HCT116 (cell line): ENCODE data around the gene SLC6A19. TPM values are rescaled to one million over a fixed set of nuclear protein-coding genes. Genes with fewer than 3 reads are reported as not detected.

Experiments
- ATAC-seq: fragments of 200-7000 bp; cut with Tn5 transposase; 2 replicates; pipeline ENCODE4 v1.9.1; 2020; ENCODE audit warnings: mild to moderate bottlenecking, moderate library complexity
- BruUV-seq: library from RNA; stranded (reverse); fragments of 400-500 nt; replicated peaks from 2 replicates; lab custom pipeline; 2021; lab: Mats Ljungman, UMichigan
- CTCF ChIA-PET: fragments of 300-600 bp; sonication (Branson Sonifier 250); formaldehyde crosslinking; loops from one replicate; lab custom pipeline; 2021; ENCODE audit warnings: antibody characterized with exemption; lab: Charles Lee
- POLR2A ChIA-PET: fragments of 300-600, 350-600 bp; sonication (Branson Sonifier 250); formaldehyde crosslinking; loops from one replicate; lab custom pipeline; 2021; ENCODE audit warnings: antibody characterized with exemption; lab: Charles Lee
- RAD21 ChIA-PET, 2 experiments: fragments of 300-600 bp; sonication (Branson Sonifier 250); formaldehyde crosslinking; loops; one replicate each; lab custom pipeline; 2023; ENCODE audit warnings: low total read pairs in 2 of 2; ENCODE audit not compliant: uncharacterized antibody in 2 of 2, unreplicated experiment in 2 of 2, low non-redundant PET in 1 of 2; lab: Charles Lee
- DNase-seq: peaks from one replicate; pipeline ENCODE4 v3.0.0-alpha.2; 2010; ENCODE audit warnings: low read depth, low spot score
- H2AFZ ChIP-seq: fragments of 200-600 bp; shearing (Covaris generic), sonication (generic); 2 replicates; pipeline ENCODE4 v1.6.1; 2017; ENCODE audit warnings: low read depth, mixed run types, mixed read lengths, antibody characterized with exemption, low read length; ENCODE audit not compliant: poor library complexity, severe bottlenecking
- H3K27ac ChIP-seq: 2 replicates; pipeline ENCODE4 v1.5.1; 2012; ENCODE audit warnings: low read depth, low read length
- H3K27me3 ChIP-seq: fragments of 200-600 bp; sonication (generic); 2 replicates; pipeline ENCODE4 v1.6.1; 2016; ENCODE audit warnings: mixed run types, low read length, mixed read lengths; ENCODE audit not compliant: insufficient read depth
- H3K36me3 ChIP-seq, 2 experiments: fragments of 200-500 bp in 1 of 2; fragments of 200-600 bp in 1 of 2; sonication (Bioruptor generic) in 1 of 2; sonication (generic) in 1 of 2; 2 replicates each; pipeline versions ENCODE4 v1.5.1 to v1.6.1; 2014 to 2016; ENCODE audit warnings: low read length in 2 of 2, inconsistent platforms in 1 of 2, mixed read lengths in 1 of 2, mixed run types in 1 of 2; ENCODE audit not compliant: insufficient read depth in 2 of 2, control insufficient read depth in 1 of 2
- H3K4me1 ChIP-seq, 2 experiments: fragments of 200-600 bp in 1 of 2; sonication (generic) in 1 of 2; 2 replicates each; pipeline versions ENCODE4 v1.5.1 to v1.6.1; 2012 to 2017; ENCODE audit warnings: low read length in 2 of 2, inconsistent platforms in 1 of 2, mild to moderate bottlenecking in 1 of 2, mixed read lengths in 1 of 2, mixed run types in 1 of 2, moderate library complexity in 1 of 2; ENCODE audit not compliant: insufficient read depth in 2 of 2, control insufficient read depth in 1 of 2
- H3K4me2 ChIP-seq: fragments of 200-600 bp; sonication (generic); 2 replicates; pipeline ENCODE4 v1.6.1; 2017; ENCODE audit warnings: mixed run types, low read length, mixed read lengths
- H3K4me3 ChIP-seq, 2 experiments: fragments of 200-600 bp in 1 of 2; sonication (generic) in 1 of 2; replicated peaks in 1 of 2; 2 replicates each; pipeline ENCODE4 v1.5.1; 2011 to 2016; ENCODE audit warnings: low read length in 2 of 2, control low read depth in 1 of 2, low read depth in 1 of 2, mild to moderate bottlenecking in 1 of 2, mixed read lengths in 1 of 2, mixed run types in 1 of 2
- H3K79me2 ChIP-seq: fragments of 200-600 bp; sonication (generic); 2 replicates; pipeline ENCODE4 v1.6.1; 2017; ENCODE audit warnings: mild to moderate bottlenecking, mixed run types, low read length, moderate library complexity, mixed read lengths; ENCODE audit not compliant: insufficient read depth
- H3K9ac ChIP-seq: fragments of 200-600 bp; sonication (generic); 2 replicates; pipeline ENCODE4 v1.6.1; 2016; ENCODE audit warnings: low read length, mixed read lengths
- H3K9me2 ChIP-seq: fragments of 200-600 bp; sonication (generic), shearing (Covaris generic); 2 replicates; pipeline ENCODE4 v1.6.1; 2017; ENCODE audit warnings: mixed run types, mild to moderate bottlenecking, moderate library complexity; ENCODE audit not compliant: insufficient read depth
- H3K9me3 ChIP-seq, 2 experiments: fragments of 200-500 bp in 1 of 2; fragments of 200-600 bp in 1 of 2; sonication (Bioruptor generic) in 1 of 2; sonication (generic) in 1 of 2; 2 replicates each; pipeline ENCODE4 v1.6.1; 2014 to 2017; ENCODE audit warnings: low read length in 2 of 2, mixed read lengths in 2 of 2, inconsistent platforms in 1 of 2, low read depth in 1 of 2, mild to moderate bottlenecking in 1 of 2, mixed run types in 1 of 2, moderate library complexity in 1 of 2; ENCODE audit not compliant: control insufficient read depth in 1 of 2, insufficient read depth in 1 of 2
- H4K20me1 ChIP-seq: fragments of 200-600 bp; sonication (generic), shearing (Covaris generic); 2 replicates; pipeline ENCODE4 v1.6.1; 2017; ENCODE audit warnings: mixed run types, mild to moderate bottlenecking, moderate library complexity; ENCODE audit not compliant: insufficient read depth
- ATF3 ChIP-seq: IDR thresholded peaks from 2 replicates; pipeline ENCODE4 v1.6.1; 2012
- CBX3 ChIP-seq: IDR thresholded peaks from 2 replicates; pipeline ENCODE4 v1.6.1; 2012; ENCODE audit warnings: low read depth
- CTCF ChIP-seq, 3 experiments: fragments of 200-600 bp in 1 of 3; sonication (generic) in 1 of 3; IDR thresholded peaks in 2 of 3; conservative IDR thresholded peaks in 1 of 3; 2 replicates each; pipeline ENCODE4 v1.5.1; 2012 to 2017; ENCODE audit warnings: low read depth in 2 of 3, low read length in 2 of 3, antibody characterized with exemption in 1 of 3, borderline replicate concordance in 1 of 3, control low read depth in 1 of 3, mild to moderate bottlenecking in 1 of 3, mixed read lengths in 1 of 3, mixed run types in 1 of 3, moderate library complexity in 1 of 3; ENCODE audit not compliant: insufficient read depth in 1 of 3
- EZH2phosphoT487 ChIP-seq: fragments of 200-600 bp; IDR thresholded peaks from 2 replicates; pipeline ENCODE4 v1.6.1; 2018; ENCODE audit warnings: antibody characterized with exemption, borderline replicate concordance
- MAX ChIP-seq: IDR thresholded peaks from 2 replicates; pipeline ENCODE4 v1.6.1; 2012
- POLR2A ChIP-seq: IDR thresholded peaks from 2 replicates; pipeline ENCODE4 v1.7.0; 2011; ENCODE audit warnings: borderline replicate concordance; ENCODE audit not compliant: insufficient read depth, insufficient read length; ENCODE audit errors: extremely low read depth
- RAD21 ChIP-seq: IDR thresholded peaks from 2 replicates; pipeline ENCODE4 v1.6.1; 2012; ENCODE audit warnings: low read depth, mild to moderate bottlenecking
- SIN3A ChIP-seq: IDR thresholded peaks from 2 replicates; pipeline ENCODE4 v1.6.1; 2012; ENCODE audit warnings: low read depth
- SP1 ChIP-seq: IDR thresholded peaks from 2 replicates; pipeline ENCODE4 v1.6.1; 2012; ENCODE audit warnings: low read depth
- YY1 ChIP-seq: IDR thresholded peaks from 2 replicates; pipeline ENCODE4 v1.6.1; 2011; ENCODE audit warnings: low read length, low read depth, moderate library complexity, mild to moderate bottlenecking; ENCODE audit not compliant: insufficient replicate concordance; ENCODE audit errors: extremely low read depth
- intact Hi-C: fragments of 100-400 bp; cut with micrococcal nuclease; formaldehyde crosslinking; loops from 2 replicates; pipeline ENCODE4 v1.10.0; 2022
- total RNA-seq: library from RNA; stranded (reverse); gene quantifications from one replicate; pipeline ENCODE4 v1.2.1, GENCODE V29; 2021; ENCODE audit not compliant: unreplicated experiment

SLC6A19 gene
- total RNA-seq, 1 experiment from 2014 or later: not detected

- intact Hi-C loops: loop anchor here (1.0 to 10.0 kb wide), 7 partner anchors 77 to 723 kb away; partner anchors contain the start of genes EXOC3 and NKD2
- RAD21 ChIA-PET: interaction anchor here in 1 of 2 experiments (1.0 kb wide), 1 partner anchor 234 kb away, joined by 5 read pairs; no protein-coding TSS in a partner anchor
- peak; percentile 57 for DNase-seq
- Histone ChIP-seq H3K27me3 (no peaks in the 10 kb centered on the region), H4K20me1 (no peaks in the 10 kb centered on the region), H2AFZ (peak overlapping the region; percentile 87), H3K4me1 (peaks cover 0 to 10% of the 10 kb centered on the region in 2 experiments; a peak in 2 of 4 replicates), H3K4me2 (peak overlapping the region; percentile 80), H3K79me2 (no peaks in the 10 kb centered on the region), H3K36me3 (no peaks in the 10 kb centered on the region), H3K4me3 (peak overlapping the region; percentile 42 to 47), H3K9me3 (no peaks in the 10 kb centered on the region), H3K9me2 (no peaks in the 10 kb centered on the region), H3K9ac (peak overlapping the region; percentile 15; the same call in 1 of the 2 replicates), H3K27ac (no peak overlapping the region)
- POLR2A ChIA-PET: interaction anchor here (1.5 kb wide), 1 partner anchor 158 kb away, joined by 4 read pairs; no protein-coding TSS in a partner anchor
- CTCF ChIA-PET: interaction anchor here (0.8 to 2.0 kb wide), 8 partner anchors 37 to 477 kb away, joined by 3 to 26 read pairs (median 4); no protein-coding TSS in a partner anchor
- peak; percentile 7 for TF ChIP-seq YY1
- no peak for TF ChIP-seq SIN3A
- TF ChIP-seq CBX3: no peak
- TF ChIP-seq ATF3: no peak
- no peak for TF ChIP-seq EZH2phosphoT487
- TF ChIP-seq RAD21: peak; percentile 95
- peak; percentile 64 to 89 (median 87) for TF ChIP-seq CTCF (IDR thresholded peaks at IDR 0.05 in 2 of 3, conservative IDR thresholded peaks at IDR 0.05 in 1 of 3; ENCODE audit: borderline replicate concordance in 1 of 3, insufficient read depth in 1 of 3, low read depth in 2 of 3, low read length in 2 of 3)
- no peak; the same call in 1 of the 2 replicates for TF ChIP-seq MAX
- no peak for TF ChIP-seq POLR2A
- TF ChIP-seq SP1: no peak
- peak; percentile 95 for ATAC-seq
- BruUV-seq: no TSS peak
Measured at GRCh38 chr5:1167728-1168709, 33.4 kb upstream of the SLC6A19 start.
